K562 (cell line): ENCODE measurements around the gene MARCHF9. TPM values are rescaled to one million over a fixed set of nuclear protein-coding genes. Genes with fewer than 3 reads are reported as not detected.

Source experiments
- ARID2 ChIP-seq: fragments of 450-650 bp; IDR thresholded peaks from 2 replicates; pipeline ENCODE4 v1.6.1; 2017; ENCODE audit warnings: antibody characterized with exemption, mild to moderate bottlenecking
- BCL6 ChIP-seq: fragments of 250-450 bp; sonication (Bioruptor Pico); IDR thresholded peaks from 2 replicates; pipeline ENCODE4 v1.4.0; 2020
- BHLHE40 ChIP-seq: IDR thresholded peaks from 2 replicates; pipeline ENCODE4 v1.6.1; 2011; ENCODE audit warnings: low read length, improper control_type of control experiment
- CBX5 ChIP-seq: IDR thresholded peaks from 2 replicates; pipeline ENCODE4 v1.6.1; 2014; ENCODE audit warnings: low read depth, borderline replicate concordance
- CHD2 ChIP-seq: IDR thresholded peaks from 2 replicates; pipeline ENCODE4 v1.6.1; 2011; ENCODE audit warnings: low read depth, low read length
- CTBP1 ChIP-seq: fragments of 450-650 bp; IDR thresholded peaks from 2 replicates; pipeline ENCODE4 v1.6.1; 2016; ENCODE audit warnings: borderline replicate concordance
- E2F8 ChIP-seq: fragments of 450-650 bp; IDR thresholded peaks from 2 replicates; pipeline ENCODE4 v1.7.1; 2018; ENCODE audit warnings: mild to moderate bottlenecking, low read depth; ENCODE audit not compliant: partially characterized antibody
- GTF2A2 ChIP-seq: IDR thresholded peaks from 2 replicates; pipeline ENCODE4 v1.6.1; 2016; ENCODE audit warnings: mild to moderate bottlenecking, missing genetic modification characterization, missing compliant biosample characterization
- HDGF ChIP-seq: fragments of 450-650 bp; IDR thresholded peaks from 2 replicates; pipeline ENCODE4 v1.6.1; 2016
- KLF10 ChIP-seq: fragments of 250-450 bp; sonication (Bioruptor Pico); IDR thresholded peaks from 2 replicates; pipeline ENCODE4 v1.6.1; 2021; ENCODE audit warnings: matching md5 sums
- MCM2 ChIP-seq: fragments of 450-650 bp; IDR thresholded peaks from 2 replicates; pipeline ENCODE4 v1.6.1; 2017; ENCODE audit warnings: low read depth, mild to moderate bottlenecking
- NEUROD1 ChIP-seq: fragments of 150-350 bp; IDR thresholded peaks from 2 replicates; pipeline ENCODE4 v1.6.1; 2014; ENCODE audit warnings: borderline replicate concordance, low read length, low read depth; ENCODE audit not compliant: partially characterized antibody
- NFATC3 ChIP-seq: fragments of 450-650 bp; IDR thresholded peaks from 2 replicates; pipeline ENCODE4 v1.6.1; 2017; ENCODE audit warnings: mild to moderate bottlenecking
- NFIC ChIP-seq: fragments of 450-650 bp; IDR thresholded peaks from 2 replicates; pipeline ENCODE4 v1.6.1; 2017; ENCODE audit warnings: mild to moderate bottlenecking, inconsistent platforms
- NRF1 ChIP-seq, 2 experiments: fragments of 450-650 bp; IDR thresholded peaks in 1 of 2; conservative IDR thresholded peaks in 1 of 2; 2 replicates each; pipeline ENCODE4 v1.6.1; 2014; ENCODE audit warnings: mild to moderate bottlenecking in 2 of 2
- PHF21A ChIP-seq: fragments of 450-650 bp; IDR thresholded peaks from 2 replicates; pipeline ENCODE4 v1.6.1; 2017; ENCODE audit warnings: low read depth, borderline replicate concordance
- SNRNP70 ChIP-seq: fragments of 200-400 bp; formaldehyde crosslinking; optimal IDR thresholded peaks from 2 replicates; pipeline ENCODE3; 2017; ENCODE audit warnings: low read depth, low read length
- THRAP3 ChIP-seq: fragments of 450-650 bp; IDR thresholded peaks from 2 replicates; pipeline ENCODE4 v1.6.1; 2016; ENCODE audit warnings: mild to moderate bottlenecking, inconsistent platforms, borderline replicate concordance
- TRIM25 ChIP-seq: fragments of 450-650 bp; IDR thresholded peaks from 2 replicates; pipeline ENCODE4 v1.7.0; 2016; ENCODE audit warnings: borderline replicate concordance
- XRCC5 ChIP-seq: fragments of 200-400 bp; formaldehyde crosslinking; IDR thresholded peaks from 2 replicates; pipeline ENCODE4 v1.6.1; 2017; ENCODE audit warnings: low read depth, mild to moderate bottlenecking, low read length
- YY1 ChIP-seq, 3 experiments: IDR thresholded peaks; 2 replicates each; pipeline ENCODE4 v1.6.1; 2011; ENCODE audit warnings: low read length in 2 of 3, mild to moderate bottlenecking in 2 of 3, moderate library complexity in 2 of 3, borderline replicate concordance in 1 of 3, control low read depth in 1 of 3, low read depth in 1 of 3; ENCODE audit not compliant: insufficient read depth in 3 of 3, insufficient replicate concordance in 2 of 3, control insufficient read depth in 1 of 3, insufficient read length in 1 of 3; ENCODE audit errors: extremely low read depth in 1 of 3
- ZNF436 ChIP-seq: fragments of 250-450, 450-650 bp; sonication (Bioruptor Pico); formaldehyde crosslinking; IDR thresholded peaks from 2 replicates; pipeline ENCODE4 v1.7.0; 2020; ENCODE audit warnings: mild to moderate bottlenecking
- ZNF561 ChIP-seq: fragments of 450-650 bp; formaldehyde crosslinking; conservative IDR thresholded peaks from 2 replicates; pipeline ENCODE4 v1.4.0; 2020; ENCODE audit warnings: mild to moderate bottlenecking, moderate library complexity
- polyA plus RNA-seq, 8 experiments: library from polyadenylated mRNA; depleted of rRNA in 4 of 8; stranded (reverse) in 5 of 8; unstranded in 3 of 8; fragments of >200 nt; fragmentation: Nextera tagmentation in 2 of 8; fragmentation: Illumina TruSeq in 1 of 8; extraction: Ambion mirVana in 2 of 8; extraction: Trizol in 1 of 8; gene quantifications; 2 replicates each; pipeline versions ENCODE4 v1.2.1 to v1.2.3, GENCODE V29; 2011 to 2014; ENCODE audit warnings: inconsistent platforms in 1 of 8, missing spikeins in 1 of 8
- total RNA-seq, 7 experiments: library from RNA; depleted of rRNA in 6 of 7; stranded (reverse); fragments of >200 nt in 6 of 7; fragmentation: Illumina TruSeq in 2 of 7; extraction: Trizol in 2 of 7; gene quantifications; 2 replicates each; pipeline versions ENCODE4 v1.2.1 to v1.2.3, GENCODE V29; 2011 to 2021; ENCODE audit warnings: low replicate concordance in 1 of 7
- TF ChIP-seq, protein P1 (sequence below): fragments of 450-650 bp; IDR thresholded peaks from 2 replicates; pipeline ENCODE4 v1.6.1; 2016; ENCODE audit warnings: antibody characterized with exemption

The MARCHF9 gene
- total and polyA plus RNA-seq, 9 of the 15 experiments (the other 6 are each of a cell fraction or from before 2014, with no cell fraction given): 0.80 to 12.4 (median 6.2) TPM

- TF ChIP-seq, protein P1, sequence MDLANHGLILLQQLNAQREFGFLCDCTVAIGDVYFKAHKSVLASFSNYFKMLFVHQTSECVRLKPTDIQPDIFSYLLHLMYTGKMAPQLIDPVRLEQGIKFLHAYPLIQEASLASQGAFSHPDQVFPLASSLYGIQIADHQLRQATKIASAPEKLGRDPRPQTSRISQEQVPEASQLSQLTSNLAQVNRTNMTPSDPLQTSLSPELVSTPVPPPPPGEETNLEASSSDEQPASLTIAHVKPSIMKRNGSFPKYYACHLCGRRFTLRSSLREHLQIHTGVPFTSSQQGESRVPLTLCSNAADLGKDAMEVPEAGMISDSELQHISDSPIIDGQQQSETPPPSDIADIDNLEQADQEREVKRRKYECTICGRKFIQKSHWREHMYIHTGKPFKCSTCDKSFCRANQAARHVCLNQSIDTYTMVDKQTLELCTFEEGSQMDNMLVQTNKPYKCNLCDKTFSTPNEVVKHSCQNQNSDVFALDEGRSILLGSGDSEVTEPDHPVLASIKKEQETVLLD: 0 out of 2 replicates have a peak, but pooled peaks have one; percentile 20
- TF ChIP-seq PHF21A (no peak), KLF10 (no peak), CTBP1 (peak; percentile 68), TRIM25 (no peak), ZNF436 (CRISPR knock-in tag) (no peak), ZNF561 (CRISPR knock-in tag) (no peak), HDGF (no peak), BHLHE40 (0 out of 2 replicates have a peak, but pooled peaks have one; percentile 41), E2F8 (no peak), YY1 (IDR thresholded peaks at IDR 0.05; ENCODE audit: borderline replicate concordance in 1 of 3, control insufficient read depth in 1 of 3, extremely low read depth in 1 of 3, insufficient read depth in 3 of 3, insufficient read length in 1 of 3, insufficient replicate concordance in 2 of 3, low read depth in 1 of 3, low read length in 2 of 3) (peak in 2 of 3 experiments; percentile 71 to 79), CHD2 (no peak), THRAP3 (no peak), NRF1 (conservative IDR thresholded peaks at IDR 0.05 in 1 of 2, IDR thresholded peaks at IDR 0.05 in 1 of 2) (peak; percentile 26 to 47; a peak in 2 of 4 replicates), BCL6 (CRISPR knock-in tag) (no peak), SNRNP70 (no peak), NEUROD1 (no peak), NFATC3 (no peak), MCM2 (no peak), CBX5 (no peak), XRCC5 (peak; percentile 60; the same call in 1 of the 2 replicates), ARID2 (no peak), NFIC (no peak), GTF2A2 (no peak)
Measured at GRCh38 chr12:57756406-57757341, 1.8 kb downstream of the MARCHF9 start (continued).
